ENCODE measurements around the gene CRYGA. TPM values are rescaled to one million over a fixed set of nuclear protein-coding genes. Genes with fewer than 3 reads are reported as not detected.

CRYGA gene
- total RNA-seq, 2 experiments from 2014 or later, result not detected

GRCh38 chr2:208195531-208195930, 32.1 kb upstream of the CRYGA start:
- TF ChIP-seq CTCF (IDR thresholded peaks at IDR 0.05), result no peak
- Mint-ChIP-seq H3K4me3 (no peak overlapping the region), H3K9me3 (no peaks in the 10 kb centered on the region), H3K27me3 (no peaks in the 10 kb centered on the region), H3K4me1 (ENCODE audit: low read depth) (no peaks in the 10 kb centered on the region), H3K27ac (no peak overlapping the region), H3K36me3 (ENCODE audit: low read depth) (no peaks in the 10 kb centered on the region)
- intact Hi-C loops (cut with micrococcal nuclease), result no loop called here
- ATAC-seq, result no peak
- POLR2A ChIA-PET, result no interaction called here
- CTCF ChIA-PET, result no interaction called here
- no peak for DNase-seq

- Mint-ChIP-seq H3K27ac (no peak overlapping the region), H3K9me3 (no peaks in the 10 kb centered on the region), H3K27me3 (no peaks in the 10 kb centered on the region), H3K4me1 (ENCODE audit: low read depth) (no peaks in the 10 kb centered on the region), H3K4me3 (no peak overlapping the region), H3K36me3 (ENCODE audit: low read depth) (no peaks in the 10 kb centered on the region)
- no peak for TF ChIP-seq CTCF (IDR thresholded peaks at IDR 0.05)
- DNase-seq (no peak), ATAC-seq (no peak)
- intact Hi-C loops (cut with micrococcal nuclease), result no loop called here
- ChIA-PET CTCF (interaction anchor here (1.3 kb wide), 1 partner anchor 17 kb away, joined by 7 read pairs; no protein-coding TSS in a partner anchor), POLR2A (interaction anchor here (0.7 kb wide), 1 partner anchor 14 kb away, joined by 3 read pairs; no protein-coding TSS in a partner anchor)
These were observed 29.3 kb upstream of the CRYGA start for GRCh38 chr2:208192611-208193236.

GRCh38 chr2:208189810-208190503, 26.6 kb upstream of the CRYGA start, which contains the start of gene C2orf80:
Gene C2orf80, minus strand, starts transcription at chr2:208190030. Its CDS starts 3,044 bp downstream, at chr2:208186986.
- intact Hi-C loops (cut with micrococcal nuclease), result no loop called here
- ATAC-seq, result no peak
- ChIA-PET POLR2A (no interaction called here), CTCF (interaction anchor here (1.1 kb wide), 1 partner anchor 15 kb away, joined by 5 read pairs; no protein-coding TSS in a partner anchor)
- Mint-ChIP-seq H3K4me1 (ENCODE audit: low read depth) (no peaks in the 10 kb centered on the region), H3K36me3 (ENCODE audit: low read depth) (no peaks in the 10 kb centered on the region), H3K9me3 (no peaks in the 10 kb centered on the region), H3K4me3 (no peak within 1 kb of the TSS), H3K27me3 (no peaks in the 10 kb centered on the region), H3K27ac (no peak within 1 kb of the TSS)
- DNase-seq, result no peak
- TF ChIP-seq CTCF (IDR thresholded peaks at IDR 0.05), result no peak

GRCh38 chr2:208189069-208189809, 25.9 kb upstream of the CRYGA start:
- no peak overlapping the region for H3K27ac Mint-ChIP-seq
- DNase-seq (no peak), ATAC-seq (no peak)
- no peaks in the 10 kb centered on the region for H3K4me1 Mint-ChIP-seq (ENCODE audit: low read depth)
- ChIA-PET POLR2A (no interaction called here), CTCF (interaction anchor here (1.1 kb wide), 1 partner anchor 14 kb away, joined by 5 read pairs; no protein-coding TSS in a partner anchor)
- intact Hi-C loops (cut with micrococcal nuclease), result no loop called here
- no peak for TF ChIP-seq CTCF (IDR thresholded peaks at IDR 0.05)
- H3K4me3 Mint-ChIP-seq, result no peak overlapping the region
- H3K36me3 Mint-ChIP-seq (ENCODE audit: low read depth), result no peaks in the 10 kb centered on the region
- no peaks in the 10 kb centered on the region for H3K9me3 Mint-ChIP-seq
- peaks cover 3% of the 10 kb centered on the region for H3K27me3 Mint-ChIP-seq
